Measurements from ENCODE around the gene EIF5. TPM values are rescaled to one million over a fixed set of nuclear protein-coding genes. Genes with fewer than 3 reads are reported as not detected.

The EIF5 gene
- total RNA-seq, 1 experiment from 2014 or later, result 356 TPM

DNA sequence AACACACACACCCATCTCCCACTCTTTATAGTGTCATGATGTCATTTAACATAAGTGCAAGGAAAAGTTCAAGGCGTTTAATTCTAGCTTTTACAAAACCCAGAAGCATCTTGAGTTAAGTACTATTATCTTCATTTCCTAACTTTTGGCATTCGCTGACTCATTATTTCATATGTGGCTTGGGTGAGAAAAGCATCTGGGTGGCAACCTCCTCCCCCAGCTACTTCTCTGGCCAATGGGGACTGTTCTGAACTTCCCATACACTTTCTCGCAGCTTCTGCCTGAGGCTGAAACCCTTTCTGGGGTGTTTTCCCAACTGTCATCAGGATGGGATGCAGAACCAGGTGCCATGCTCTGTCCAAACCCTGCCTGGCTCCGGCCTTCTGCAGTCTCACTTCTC lies 48.3 kb downstream of the EIF5 start:
- Histone ChIP-seq H3K27ac (ENCODE audit: insufficient read length, low read depth, low read length) (no peak overlapping the region), H3K4me1 (ENCODE audit: insufficient read depth, low read length) (no peaks in the 10 kb centered on the region), H4K5ac (ENCODE audit: insufficient read length, low read depth, low read length) (no peak overlapping the region), H3T11ph (ENCODE audit: low read length) (no peak overlapping the region), H3K9me3 (ENCODE audit: control insufficient read depth, low read depth, low read length) (no peaks in the 10 kb centered on the region), H3K79me1 (ENCODE audit: insufficient read depth, low read depth, low read length, poor library complexity, severe bottlenecking) (peaks cover 4% of the 10 kb centered on the region), H3K23ac (ENCODE audit: insufficient read length, low read depth, low read length) (no peak overlapping the region), H3K23me2 (ENCODE audit: insufficient read length, low read depth, low read length, poor library complexity, severe bottlenecking) (peaks cover 14% of the 10 kb centered on the region), H4K8ac (replicated peaks; ENCODE audit: insufficient read length, low read depth, low read length) (no peak overlapping the region), H2BK20ac (ENCODE audit: low read depth, low read length, poor library complexity, severe bottlenecking) (no peak overlapping the region), H3K9ac (ENCODE audit: extremely low read depth, insufficient read length, low read length) (no peak overlapping the region), H2BK12ac (ENCODE audit: insufficient read length, low read depth, low read length) (no peak overlapping the region), H3K56ac (ENCODE audit: insufficient read length, low read depth, low read length) (no peak overlapping the region), H4K20me1 (ENCODE audit: control insufficient read depth, insufficient read depth, insufficient read length) (no peaks in the 10 kb centered on the region), H3K18ac (ENCODE audit: insufficient read length, low read depth, low read length) (no peak overlapping the region), H3K79me2 (ENCODE audit: insufficient read depth, low read length) (peaks cover 15% of the 10 kb centered on the region), H2AK5ac (ENCODE audit: insufficient read length, low read length) (no peak overlapping the region), H2BK120ac (ENCODE audit: low read depth, low read length, poor library complexity, severe bottlenecking) (no peak overlapping the region), H2AFZ (ENCODE audit: low read length) (no peak overlapping the region), H3K4ac (ENCODE audit: low read depth, low read length) (no peak overlapping the region), H4K91ac (ENCODE audit: insufficient read length, low read depth, low read length) (no peak overlapping the region), H3K27me3 (ENCODE audit: insufficient read depth, low read length) (no peaks in the 10 kb centered on the region), H3K4me2 (ENCODE audit: insufficient read depth, insufficient read length, low read length) (no peak overlapping the region), H2BK15ac (ENCODE audit: low read depth, low read length) (no peak overlapping the region), H2BK5ac (ENCODE audit: insufficient read length, low read length) (no peak overlapping the region), H3K14ac (ENCODE audit: insufficient read depth, low read length) (no peak overlapping the region)
- H3K27ac Mint-ChIP-seq, result no peak overlapping the region
- no peak overlapping the region for H3K4me3 Mint-ChIP-seq
- DNase-seq, result no peak
- H3K27me3 Mint-ChIP-seq (ENCODE audit: low read depth), result peaks cover 35% of the 10 kb centered on the region
- no peaks in the 10 kb centered on the region for H3K9me3 Mint-ChIP-seq
- peaks cover 18 to 27% of the 10 kb centered on the region in 2 experiments for H3K4me1 Mint-ChIP-seq
- no peaks in the 10 kb centered on the region; a peak in 1 of 7 replicates for H3K36me3 Mint-ChIP-seq (ENCODE audit: insufficient read depth in 1 of 3, low read depth in 3 of 3)
- TF ChIP-seq, protein P1, sequence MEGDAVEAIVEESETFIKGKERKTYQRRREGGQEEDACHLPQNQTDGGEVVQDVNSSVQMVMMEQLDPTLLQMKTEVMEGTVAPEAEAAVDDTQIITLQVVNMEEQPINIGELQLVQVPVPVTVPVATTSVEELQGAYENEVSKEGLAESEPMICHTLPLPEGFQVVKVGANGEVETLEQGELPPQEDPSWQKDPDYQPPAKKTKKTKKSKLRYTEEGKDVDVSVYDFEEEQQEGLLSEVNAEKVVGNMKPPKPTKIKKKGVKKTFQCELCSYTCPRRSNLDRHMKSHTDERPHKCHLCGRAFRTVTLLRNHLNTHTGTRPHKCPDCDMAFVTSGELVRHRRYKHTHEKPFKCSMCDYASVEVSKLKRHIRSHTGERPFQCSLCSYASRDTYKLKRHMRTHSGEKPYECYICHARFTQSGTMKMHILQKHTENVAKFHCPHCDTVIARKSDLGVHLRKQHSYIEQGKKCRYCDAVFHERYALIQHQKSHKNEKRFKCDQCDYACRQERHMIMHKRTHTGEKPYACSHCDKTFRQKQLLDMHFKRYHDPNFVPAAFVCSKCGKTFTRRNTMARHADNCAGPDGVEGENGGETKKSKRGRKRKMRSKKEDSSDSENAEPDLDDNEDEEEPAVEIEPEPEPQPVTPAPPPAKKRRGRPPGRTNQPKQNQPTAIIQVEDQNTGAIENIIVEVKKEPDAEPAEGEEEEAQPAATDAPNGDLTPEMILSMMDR (conservative IDR thresholded peaks at IDR 0.05), result no peak
- no CpG with 5 or more reads among the region's 4 CpGs for WGBS (ENCODE audit: extremely low coverage, insufficient read length, low lambda C conversion rate)

Data from H9 (cell line).